HPDE6-E6E7 (cell line): Measurements from ENCODE around the gene SIRT4.
A peak's percentile ranks its signal among the peaks of the same experiment; 100 is the strongest.
"Not testable (repeated sequence)": the region's sequence is repeated elsewhere in the genome, so short reads cannot be mapped to it uniquely, and the experiment has no call there.

Experiments
- DNase-seq: peaks from one replicate; pipeline ENCODE4 v3.0.0; 2011; ENCODE audit warnings: missing footprints; ENCODE audit errors: extremely low spot score

The SIRT4 gene

GRCh38 chr12:120301962-120302815 is at the start of gene SIRT4:
SIRT4 (plus strand) TSS chr12:120302321; CDS start chr12:120303562, 1,241 bp downstream.
- DNase-seq: peak; percentile 97

GRCh38 chr12:120253313-120253712 is 48.8 kb upstream of the SIRT4 start:
- DNase-seq: not testable (repeated sequence)

- DNase-seq: no peak
Measured at GRCh38 chr12:120254809-120255208, 47.3 kb upstream of the SIRT4 start.

GRCh38 chr12:120257041-120257821 is 44.9 kb upstream of the SIRT4 start:
- no peak for DNase-seq

GRCh38 chr12:120258323-120258896 is 43.7 kb upstream of the SIRT4 start:
- no peak for DNase-seq

- DNase-seq: no peak
Measured at GRCh38 chr12:120259418-120260202, 42.5 kb upstream of the SIRT4 start.

GRCh38 chr12:120260607-120261006 is 41.5 kb upstream of the SIRT4 start:
- DNase-seq: no peak

- DNase-seq: peak; percentile 93
Measured at GRCh38 chr12:120261951-120262851, 39.9 kb upstream of the SIRT4 start.

GRCh38 chr12:120262852-120263747 is 39.0 kb upstream of the SIRT4 start:
- DNase-seq: no peak

GRCh38 chr12:120263748-120264085 is 38.4 kb upstream of the SIRT4 start:
- DNase-seq: no peak

- peak; percentile 84 for DNase-seq
Measured at GRCh38 chr12:120264086-120264903, 37.8 kb upstream of the SIRT4 start.

GRCh38 chr12:120264904-120265472 is 37.1 kb upstream of the SIRT4 start:
- no peak for DNase-seq

GRCh38 chr12:120265473-120266179 is 36.5 kb upstream of the SIRT4 start, which contains the start of gene PXN:
PXN (minus strand) TSS chr12:120265730; CDS start chr12:120265629, 101 bp downstream.
- peak; percentile 61 for DNase-seq

GRCh38 chr12:120266180-120266870 is 35.8 kb upstream of the SIRT4 start:
- DNase-seq: no peak

GRCh38 chr12:120267736-120268135 is 34.4 kb upstream of the SIRT4 start:
- no peak for DNase-seq

GRCh38 chr12:120276734-120277133 is 25.4 kb upstream of the SIRT4 start:
- no peak for DNase-seq
